GM13976 (cell line): ENCODE data around the gene BAG1.

Source experiments
- DNase-seq: peaks from one replicate; pipeline ENCODE4 v3.0.0; 2012; ENCODE audit warnings: low spot score
- in situ Hi-C: fragments of 300-500 bp; cut with MboI; formaldehyde crosslinking; loops from one replicate; pipeline ENCODE4 v1.12.0; 2022; ENCODE audit warnings: low sequenced_read_pairs, mixed read lengths, inconsistent platforms; ENCODE audit not compliant: unreplicated experiment
- TF ChIP-seq, protein P1 (sequence below): IDR thresholded peaks from 2 replicates; pipeline ENCODE4 v1.5.1; 2012; ENCODE audit warnings: borderline replicate concordance, mild to moderate bottlenecking; ENCODE audit not compliant: insufficient read depth; ENCODE audit errors: extremely low read depth, missing control alignments, control extremely low read depth

BAG1 gene

GRCh38 chr9:33232815-33233214, 31.7 kb downstream of the BAG1 start:
- in situ Hi-C loops = no loop called here
- DNase-seq = no peak
- TF ChIP-seq, protein P1, sequence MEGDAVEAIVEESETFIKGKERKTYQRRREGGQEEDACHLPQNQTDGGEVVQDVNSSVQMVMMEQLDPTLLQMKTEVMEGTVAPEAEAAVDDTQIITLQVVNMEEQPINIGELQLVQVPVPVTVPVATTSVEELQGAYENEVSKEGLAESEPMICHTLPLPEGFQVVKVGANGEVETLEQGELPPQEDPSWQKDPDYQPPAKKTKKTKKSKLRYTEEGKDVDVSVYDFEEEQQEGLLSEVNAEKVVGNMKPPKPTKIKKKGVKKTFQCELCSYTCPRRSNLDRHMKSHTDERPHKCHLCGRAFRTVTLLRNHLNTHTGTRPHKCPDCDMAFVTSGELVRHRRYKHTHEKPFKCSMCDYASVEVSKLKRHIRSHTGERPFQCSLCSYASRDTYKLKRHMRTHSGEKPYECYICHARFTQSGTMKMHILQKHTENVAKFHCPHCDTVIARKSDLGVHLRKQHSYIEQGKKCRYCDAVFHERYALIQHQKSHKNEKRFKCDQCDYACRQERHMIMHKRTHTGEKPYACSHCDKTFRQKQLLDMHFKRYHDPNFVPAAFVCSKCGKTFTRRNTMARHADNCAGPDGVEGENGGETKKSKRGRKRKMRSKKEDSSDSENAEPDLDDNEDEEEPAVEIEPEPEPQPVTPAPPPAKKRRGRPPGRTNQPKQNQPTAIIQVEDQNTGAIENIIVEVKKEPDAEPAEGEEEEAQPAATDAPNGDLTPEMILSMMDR = no peak

- TF ChIP-seq, protein P1 = no peak
- in situ Hi-C loops = no loop called here
- DNase-seq = no peak
Observed at GRCh38 chr9:33231623-33231942, 32.9 kb downstream of the BAG1 start.

DNA sequence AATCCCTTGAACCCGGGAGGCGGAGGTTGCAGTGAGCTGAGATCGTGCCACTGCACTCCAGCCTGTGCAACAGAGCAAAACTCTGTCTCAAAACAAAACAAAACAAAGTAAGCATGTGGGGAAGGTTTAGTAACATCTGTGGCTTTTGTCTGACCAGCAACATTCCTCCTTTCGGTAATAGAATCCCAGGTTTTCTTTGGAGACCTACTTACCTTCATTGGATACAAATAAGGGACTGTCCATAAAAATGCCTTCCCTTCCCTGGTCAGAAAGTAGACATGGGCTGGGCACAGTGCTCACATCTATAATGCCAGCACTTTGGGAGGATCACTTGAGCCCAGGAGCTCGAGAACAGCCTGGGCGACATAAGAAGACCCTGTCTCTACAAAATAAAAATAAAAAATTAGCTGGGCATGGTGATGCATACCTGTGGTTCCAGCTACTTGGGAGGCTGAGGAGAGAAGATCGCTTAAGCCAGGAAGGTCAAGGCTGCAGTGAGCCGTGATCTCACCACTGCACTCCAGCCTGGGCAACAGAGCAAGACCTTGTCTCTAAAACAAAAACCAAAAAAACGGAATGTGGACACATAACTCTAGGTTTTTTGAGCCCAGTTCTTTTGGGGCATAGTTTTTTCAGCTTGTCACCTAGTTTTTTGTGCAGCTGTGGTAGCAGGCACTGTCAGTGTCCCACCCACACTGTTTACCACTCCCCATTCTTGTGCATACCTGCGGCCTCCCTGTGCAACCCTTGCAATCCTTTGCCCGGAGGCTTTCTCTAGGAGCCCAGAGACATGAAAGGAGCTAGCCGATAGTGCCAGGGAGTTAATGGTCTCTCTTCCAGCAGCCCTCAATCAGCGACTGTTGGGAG, 33.5 kb downstream of the BAG1 start:
- TF ChIP-seq, protein P1 = no peak
- DNase-seq = no peak
- in situ Hi-C loops = no loop called here

DNA sequence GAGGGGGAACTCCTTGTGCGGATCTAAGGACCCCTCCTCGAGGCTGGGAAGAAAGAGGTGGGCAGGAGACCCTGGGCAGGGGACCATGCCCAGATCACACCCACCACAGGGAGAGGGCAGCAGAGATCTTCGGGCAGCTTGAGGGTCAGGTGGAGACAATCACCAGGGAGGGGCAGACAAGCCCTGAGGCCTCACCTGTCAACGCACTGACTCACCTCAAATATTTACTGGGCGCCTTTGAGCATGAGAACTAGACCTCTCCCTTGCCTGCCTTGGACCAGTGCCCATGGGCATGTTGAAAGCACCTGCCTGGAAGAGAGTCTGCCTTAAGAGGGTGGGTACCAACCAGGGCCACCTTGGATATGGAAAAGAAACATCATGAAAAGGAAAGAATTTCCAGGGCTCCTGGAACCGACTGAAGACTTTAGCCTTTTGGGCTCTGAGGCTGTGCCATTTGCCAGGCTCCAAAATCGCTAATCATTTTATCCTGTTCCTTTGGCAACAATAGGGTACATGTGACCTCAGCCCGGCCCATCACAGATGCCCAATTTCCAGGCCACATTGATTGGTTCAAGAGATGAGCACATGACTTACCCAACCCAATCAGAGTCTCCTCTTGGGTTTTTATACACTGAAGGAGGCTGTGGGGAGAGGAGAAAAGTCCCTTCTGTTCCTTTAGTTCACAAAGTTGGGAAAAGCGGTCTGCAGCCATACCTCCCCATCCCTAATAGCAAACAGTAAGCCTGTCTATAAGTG, 35.0 kb downstream of the BAG1 start:
- in situ Hi-C loops = no loop called here
- no peak for DNase-seq
- TF ChIP-seq, protein P1 = no peak

DNA sequence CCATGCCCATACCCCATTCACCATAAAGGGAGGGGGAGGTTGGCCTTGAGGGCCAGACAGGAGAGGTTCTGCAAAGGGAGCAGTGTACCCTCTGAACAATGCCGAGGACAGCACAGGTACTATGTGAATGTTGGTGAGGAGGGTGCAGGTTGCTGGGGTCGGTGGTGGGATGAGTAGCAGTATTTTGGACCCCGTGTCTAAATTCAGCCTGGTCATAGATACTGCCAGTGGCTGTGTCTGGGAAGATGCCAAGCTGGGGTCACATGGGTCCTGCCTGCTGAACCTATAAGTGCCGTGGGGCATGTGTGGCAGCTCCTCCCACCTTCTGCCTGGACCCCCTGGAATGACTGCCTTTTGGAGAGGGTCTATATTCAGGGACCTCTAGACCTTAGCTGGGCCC, 35.9 kb downstream of the BAG1 start:
- TF ChIP-seq, protein P1 = no peak
- DNase-seq = no peak
- in situ Hi-C loops = no loop called here

DNA sequence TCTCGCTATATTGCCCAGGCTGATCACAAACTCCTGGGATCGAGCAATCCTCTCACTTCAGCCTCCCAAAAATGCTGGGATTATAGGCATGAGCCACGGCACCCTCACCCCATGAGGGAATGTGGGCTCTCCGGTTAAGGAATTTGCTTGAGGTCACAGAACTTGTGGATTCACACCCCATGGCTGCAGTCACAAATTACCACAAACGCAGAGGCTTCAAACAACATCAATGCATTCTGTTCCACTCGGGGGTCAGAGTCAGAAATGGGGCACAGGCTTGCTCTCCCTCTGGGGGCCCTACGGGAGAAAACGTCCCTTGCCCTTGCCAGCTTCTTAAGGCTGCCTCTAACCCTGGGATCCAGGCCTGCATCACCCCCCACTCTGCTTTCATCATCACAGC, 36.8 kb downstream of the BAG1 start:
- DNase-seq = no peak
- in situ Hi-C loops = no loop called here
- TF ChIP-seq, protein P1 = no peak
